Measurements from ENCODE around the gene UNC50.

DNA sequence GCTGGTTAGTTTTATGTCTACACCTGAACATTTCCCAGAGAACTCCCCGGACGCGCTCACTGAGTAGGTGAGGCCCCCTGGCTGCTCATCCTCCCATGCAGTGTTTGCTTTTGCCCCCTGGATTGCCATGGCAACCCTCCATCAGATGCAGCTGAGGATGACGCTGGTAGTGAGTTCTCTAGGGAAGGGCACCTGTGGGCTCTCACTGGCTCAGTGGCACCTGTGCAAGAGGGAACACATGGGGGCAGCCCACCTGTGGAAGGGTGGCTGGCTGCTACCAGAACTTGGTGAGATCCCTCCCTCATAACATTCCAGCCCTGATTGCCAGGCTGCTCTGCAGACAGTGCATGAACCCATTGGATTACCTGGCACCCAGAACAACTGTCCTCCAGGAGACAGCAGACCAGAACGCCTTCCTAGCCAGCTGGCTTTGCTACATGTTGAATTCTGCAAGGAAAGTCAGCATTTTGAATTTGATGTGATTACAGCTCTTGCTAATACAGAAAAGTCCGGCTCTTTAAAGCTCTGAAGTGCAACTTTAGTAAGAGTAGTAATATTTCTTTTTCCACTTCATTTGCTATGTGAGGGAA is 21.7 kb upstream of the UNC50 start:
- TF ChIP-seq, protein P1, sequence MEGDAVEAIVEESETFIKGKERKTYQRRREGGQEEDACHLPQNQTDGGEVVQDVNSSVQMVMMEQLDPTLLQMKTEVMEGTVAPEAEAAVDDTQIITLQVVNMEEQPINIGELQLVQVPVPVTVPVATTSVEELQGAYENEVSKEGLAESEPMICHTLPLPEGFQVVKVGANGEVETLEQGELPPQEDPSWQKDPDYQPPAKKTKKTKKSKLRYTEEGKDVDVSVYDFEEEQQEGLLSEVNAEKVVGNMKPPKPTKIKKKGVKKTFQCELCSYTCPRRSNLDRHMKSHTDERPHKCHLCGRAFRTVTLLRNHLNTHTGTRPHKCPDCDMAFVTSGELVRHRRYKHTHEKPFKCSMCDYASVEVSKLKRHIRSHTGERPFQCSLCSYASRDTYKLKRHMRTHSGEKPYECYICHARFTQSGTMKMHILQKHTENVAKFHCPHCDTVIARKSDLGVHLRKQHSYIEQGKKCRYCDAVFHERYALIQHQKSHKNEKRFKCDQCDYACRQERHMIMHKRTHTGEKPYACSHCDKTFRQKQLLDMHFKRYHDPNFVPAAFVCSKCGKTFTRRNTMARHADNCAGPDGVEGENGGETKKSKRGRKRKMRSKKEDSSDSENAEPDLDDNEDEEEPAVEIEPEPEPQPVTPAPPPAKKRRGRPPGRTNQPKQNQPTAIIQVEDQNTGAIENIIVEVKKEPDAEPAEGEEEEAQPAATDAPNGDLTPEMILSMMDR (IDR thresholded peaks at IDR 0.05; ENCODE audit: low read depth, low read length), result no peak
- TF ChIP-seq POLR2A (IDR thresholded peaks at IDR 0.05; ENCODE audit: extremely low read depth, insufficient read length), result no peak
